HepG2 (cell line): ENCODE data around the gene CFAP69. TPM values are rescaled to one million over a fixed set of nuclear protein-coding genes. Genes with fewer than 3 reads are reported as not detected.

Experiments
- ATAC-seq: fragments of 200-7000 bp; cut with Tn5 transposase; 3 replicates; pipeline ENCODE4 v1.9.1; 2020; ENCODE audit warnings: mild to moderate bottlenecking, moderate library complexity
- BruUV-seq: library from RNA; stranded (reverse); fragments of 400-500 nt; replicated peaks from 2 replicates; lab custom pipeline; 2021; lab: Mats Ljungman, UMichigan
- CTCF ChIA-PET: fragments of 300-600 bp; formaldehyde crosslinking; extraction: SDS; loops from one replicate; lab custom pipeline; 2021; ENCODE audit warnings: low total read pairs, inconsistent platforms, low intra/inter-chr PET ratio; lab: Yijun Ruan, JAX
- POLR2A ChIA-PET: fragments of 350-600 bp; sonication (Branson Sonifier 250); formaldehyde crosslinking; loops from one replicate; lab custom pipeline; 2020; ENCODE audit warnings: antibody characterized with exemption, inconsistent platforms; lab: Yijun Ruan, JAX
- DNase-seq: peaks from one replicate; pipeline ENCODE4 v3.0.0-alpha.2; 2015; ENCODE audit warnings: low spot score
- FAIRE-seq: peaks from 3 replicates; lab custom pipeline; 2011; peaks lifted over from hg19 to GRCh38; lab: Jason Lieb, UNC
- H2AFZ ChIP-seq: one replicate; pipeline ENCODE4 v1.6.1; 2011; ENCODE audit warnings: low read length, inconsistent platforms
- H3K27ac ChIP-seq: fragments of 300-600 bp; 3 replicates; pipeline ENCODE4 v1.8.0; 2011; ENCODE audit warnings: mixed run types, mild to moderate bottlenecking, mixed read lengths, low read length, inconsistent platforms; ENCODE audit not compliant: insufficient read depth; ENCODE audit errors: extremely low read length
- H3K27me3 ChIP-seq, 2 experiments: fragments of 200-600 bp in 1 of 2; 2 replicates in 1 of 2; 3 replicates in 1 of 2; pipeline versions ENCODE4 v1.6.0 to v1.8.0; 2011; ENCODE audit warnings: low read length in 2 of 2, mild to moderate bottlenecking in 2 of 2, moderate library complexity in 2 of 2, inconsistent platforms in 1 of 2; ENCODE audit not compliant: insufficient read depth in 2 of 2, control insufficient read depth in 1 of 2
- H3K36me3 ChIP-seq, 2 experiments: fragments of 200-600 bp in 1 of 2; replicated peaks in 1 of 2; 2 replicates in 1 of 2; 3 replicates in 1 of 2; pipeline versions ENCODE4 v1.5.1 to v1.8.0; 2011; ENCODE audit warnings: low read length in 2 of 2, inconsistent platforms in 1 of 2; ENCODE audit not compliant: insufficient read depth in 2 of 2, control insufficient read depth in 1 of 2
- H3K4me1 ChIP-seq: 2 replicates; pipeline ENCODE4 v1.5.1; 2012; ENCODE audit warnings: low read length, inconsistent platforms; ENCODE audit not compliant: insufficient read depth
- H3K4me2 ChIP-seq: 2 replicates; pipeline ENCODE4 v1.6.0; 2011; ENCODE audit warnings: low read depth, low read length, inconsistent platforms
- H3K4me3 ChIP-seq, 3 experiments: fragments of 200-600 bp in 1 of 3; sonication (generic), shearing (Covaris generic) in 1 of 3; replicated peaks in 1 of 3; 2 replicates each; pipeline ENCODE4 v1.5.1; 2011 to 2016; ENCODE audit warnings: low read length in 3 of 3, inconsistent platforms in 2 of 3, low read depth in 2 of 3, mild to moderate bottlenecking in 2 of 3, control low read depth in 1 of 3, mixed read lengths in 1 of 3; ENCODE audit not compliant: insufficient read depth in 1 of 3
- H3K79me2 ChIP-seq: one replicate; pipeline ENCODE4 v1.6.1; 2011; ENCODE audit warnings: low read length, inconsistent platforms; ENCODE audit not compliant: insufficient read depth
- H3K9ac ChIP-seq: 2 replicates; pipeline ENCODE4 v1.6.0; 2011; ENCODE audit warnings: mild to moderate bottlenecking, low read depth, low read length, inconsistent platforms; ENCODE audit not compliant: insufficient read depth
- H3K9me3 ChIP-seq: 2 replicates; pipeline ENCODE4 v1.5.1; 2012; ENCODE audit warnings: mild to moderate bottlenecking, low read length
- H4K20me1 ChIP-seq: 2 replicates; pipeline ENCODE4 v1.6.0; 2011; ENCODE audit warnings: inconsistent platforms, mild to moderate bottlenecking, low read length, moderate library complexity; ENCODE audit not compliant: insufficient read depth
- MIER2 ChIP-seq: IDR thresholded peaks from 2 replicates; pipeline ENCODE4 v1.6.1; 2016; ENCODE audit warnings: missing biosample characterization, missing genetic modification reagents
- MIER3 ChIP-seq: IDR thresholded peaks from 2 replicates; pipeline ENCODE4 v1.6.1; 2016; ENCODE audit warnings: missing compliant biosample characterization, borderline replicate concordance
- MYC ChIP-seq: sonication (generic); formaldehyde crosslinking; IDR thresholded peaks from 2 replicates; pipeline ENCODE4 v1.9.0; 2021; ENCODE audit warnings: missing genetic modification reagents, borderline replicate concordance
- RFXANK ChIP-seq: IDR thresholded peaks from 2 replicates; pipeline ENCODE4 v1.6.1; 2016
- ZFP90 ChIP-seq: sonication (generic); formaldehyde crosslinking; IDR thresholded peaks from 2 replicates; pipeline ENCODE4 v1.8.0; 2022; ENCODE audit warnings: missing genetic modification reagents, mild to moderate bottlenecking, inconsistent platforms, borderline replicate concordance
- ZNF160 ChIP-seq: sonication (generic); formaldehyde crosslinking; IDR thresholded peaks from 2 replicates; pipeline ENCODE4 v1.8.0; 2022; ENCODE audit warnings: mild to moderate bottlenecking, inconsistent platforms, missing genetic modification reagents
- ZNF331 ChIP-seq: sonication (generic); formaldehyde crosslinking; IDR thresholded peaks from 2 replicates; pipeline ENCODE4 v1.4.0; 2020; ENCODE audit warnings: missing genetic modification reagents
- ZNF335 ChIP-seq: sonication (generic); formaldehyde crosslinking; IDR thresholded peaks from 2 replicates; pipeline ENCODE4 v1.4.0; 2020; ENCODE audit warnings: missing genetic modification reagents
- WGBS: methylation state at CpG from one replicate; pipeline ENCODE4 v1.1.6; 2017; ENCODE audit warnings: low lambda C conversion rate; 5-methylcytosine and 5-hydroxymethylcytosine counted together
- in situ Hi-C: cut with HindIII; loops from 2 replicates; pipeline ENCODE4 v1.10.0; 2017; ENCODE audit warnings: low pct_unique_long_range_greater_than_20kb; ENCODE audit not compliant: extremely low pct_ligation_motif_present
- intact Hi-C: fragments of 100-400 bp; cut with micrococcal nuclease; formaldehyde crosslinking; loops from one replicate; pipeline ENCODE4 v1.10.0; 2022; ENCODE audit not compliant: unreplicated experiment
- polyA plus RNA-seq, 8 experiments: library from polyadenylated mRNA; depleted of rRNA in 3 of 8; stranded (reverse) in 7 of 8; unstranded in 1 of 8; fragments of >200 nt; fragmentation: Illumina TruSeq in 4 of 8; extraction: Trizol in 4 of 8; gene quantifications; 2 replicates each; pipeline versions ENCODE4 v1.2.1 to v1.2.3, GENCODE V29; 2011 to 2016; ENCODE audit warnings: low read depth in 4 of 8, missing spikeins in 1 of 8, mixed read lengths in 1 of 8; ENCODE audit not compliant: insufficient read depth in 1 of 8
- total RNA-seq, 5 experiments: library from RNA; depleted of rRNA; stranded (reverse); fragments of >200 nt; fragmentation: Illumina TruSeq; extraction: Trizol; gene quantifications; 2 replicates each; pipeline ENCODE4 v1.2.3, GENCODE V29; 2016; ENCODE audit warnings: low read depth in 1 of 5
- TF ChIP-seq, protein P1 (sequence below): sonication (generic); formaldehyde crosslinking; conservative IDR thresholded peaks from 2 replicates; pipeline ENCODE4 v1.4.0; 2020; ENCODE audit warnings: mild to moderate bottlenecking, missing genetic modification reagents, moderate library complexity
- TF ChIP-seq, protein P2 (sequence below): sonication (generic); formaldehyde crosslinking; IDR thresholded peaks from 2 replicates; pipeline ENCODE4 v1.4.0; 2020; ENCODE audit warnings: missing genetic modification reagents, low read depth, mild to moderate bottlenecking, borderline replicate concordance
- TF ChIP-seq, protein P3 (sequence below): fragments of 450-650 bp; IDR thresholded peaks from 2 replicates; pipeline ENCODE4 v1.6.1; 2017; ENCODE audit warnings: mild to moderate bottlenecking
- TF ChIP-seq, protein P4 (sequence below): sonication (generic); formaldehyde crosslinking; IDR thresholded peaks from 2 replicates; pipeline ENCODE4 v1.4.0; 2020; ENCODE audit warnings: mild to moderate bottlenecking, missing genetic modification reagents, borderline replicate concordance

The CFAP69 gene
- total and polyA plus RNA-seq, 2 of the 13 experiments (the other 11 are each of a cell fraction or from before 2014, with no cell fraction given): 2.2 to 4.0 TPM

DNA sequence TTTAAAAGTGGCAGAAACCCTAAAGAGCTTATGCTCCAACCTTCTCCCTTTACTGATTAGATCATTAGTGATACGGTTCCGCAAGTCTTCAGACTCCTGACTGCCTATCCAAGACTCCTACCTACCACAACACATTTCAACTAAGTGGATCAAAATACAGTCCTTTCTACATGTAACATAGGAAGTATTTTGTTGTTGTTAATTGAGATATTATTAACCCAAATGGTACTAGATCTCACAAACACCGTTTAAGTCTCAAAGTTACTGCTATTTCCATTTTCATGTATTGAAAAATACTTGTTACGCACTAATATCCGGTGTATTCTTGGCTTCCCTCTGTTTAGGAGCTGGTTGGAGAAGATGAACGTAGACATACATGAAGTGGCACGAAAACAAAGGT, 75.0 kb downstream of the CFAP69 start (continued):
- TF ChIP-seq MIER3 (CRISPR knock-in tag): no peak
- no peak for TF ChIP-seq RFXANK
- TF ChIP-seq, protein P1, sequence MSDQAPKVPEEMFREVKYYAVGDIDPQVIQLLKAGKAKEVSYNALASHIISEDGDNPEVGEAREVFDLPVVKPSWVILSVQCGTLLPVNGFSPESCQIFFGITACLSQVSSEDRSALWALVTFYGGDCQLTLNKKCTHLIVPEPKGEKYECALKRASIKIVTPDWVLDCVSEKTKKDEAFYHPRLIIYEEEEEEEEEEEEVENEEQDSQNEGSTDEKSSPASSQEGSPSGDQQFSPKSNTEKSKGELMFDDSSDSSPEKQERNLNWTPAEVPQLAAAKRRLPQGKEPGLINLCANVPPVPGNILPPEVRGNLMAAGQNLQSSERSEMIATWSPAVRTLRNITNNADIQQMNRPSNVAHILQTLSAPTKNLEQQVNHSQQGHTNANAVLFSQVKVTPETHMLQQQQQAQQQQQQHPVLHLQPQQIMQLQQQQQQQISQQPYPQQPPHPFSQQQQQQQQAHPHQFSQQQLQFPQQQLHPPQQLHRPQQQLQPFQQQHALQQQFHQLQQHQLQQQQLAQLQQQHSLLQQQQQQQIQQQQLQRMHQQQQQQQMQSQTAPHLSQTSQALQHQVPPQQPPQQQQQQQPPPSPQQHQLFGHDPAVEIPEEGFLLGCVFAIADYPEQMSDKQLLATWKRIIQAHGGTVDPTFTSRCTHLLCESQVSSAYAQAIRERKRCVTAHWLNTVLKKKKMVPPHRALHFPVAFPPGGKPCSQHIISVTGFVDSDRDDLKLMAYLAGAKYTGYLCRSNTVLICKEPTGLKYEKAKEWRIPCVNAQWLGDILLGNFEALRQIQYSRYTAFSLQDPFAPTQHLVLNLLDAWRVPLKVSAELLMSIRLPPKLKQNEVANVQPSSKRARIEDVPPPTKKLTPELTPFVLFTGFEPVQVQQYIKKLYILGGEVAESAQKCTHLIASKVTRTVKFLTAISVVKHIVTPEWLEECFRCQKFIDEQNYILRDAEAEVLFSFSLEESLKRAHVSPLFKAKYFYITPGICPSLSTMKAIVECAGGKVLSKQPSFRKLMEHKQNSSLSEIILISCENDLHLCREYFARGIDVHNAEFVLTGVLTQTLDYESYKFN: no peak

DNA sequence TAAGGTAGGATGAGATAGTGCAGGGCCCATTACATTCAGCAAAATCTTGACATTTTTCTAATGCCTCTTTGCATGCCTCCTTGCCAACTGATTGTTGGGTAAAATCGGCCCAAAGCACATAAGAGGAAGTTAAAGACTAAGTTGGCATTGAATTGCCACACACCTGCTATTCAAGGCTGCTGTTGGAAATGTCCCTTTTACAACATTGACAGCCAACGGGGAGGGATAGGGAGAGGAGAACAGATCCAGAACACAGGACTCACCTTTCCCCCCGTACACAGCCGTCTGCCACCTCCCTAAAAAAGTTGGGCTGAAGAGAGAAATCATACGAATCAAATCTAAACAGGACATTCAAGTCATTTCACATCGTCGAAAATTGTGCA, 75.4 kb downstream of the CFAP69 start:
- Histone ChIP-seq H4K20me1 (no peaks in the 10 kb centered on the region), H3K27me3 (peaks cover 0 to 32% of the 10 kb centered on the region in 2 experiments; a peak in 3 of 5 replicates), H3K27ac (no peak overlapping the region), H3K4me3 (peak overlapping the region in 2 of 3 experiments; percentile 50 to 65; a peak in 1 of 6 replicates), H2AFZ (no peak overlapping the region), H3K79me2 (no peaks in the 10 kb centered on the region), H3K36me3 (no peaks in the 10 kb centered on the region), H3K4me1 (no peaks in the 10 kb centered on the region), H3K9me3 (no peaks in the 10 kb centered on the region), H3K9ac (no peak overlapping the region), H3K4me2 (peak overlapping the region; percentile 73)
- in situ Hi-C loops: no loop called here
- TF ChIP-seq ZNF335 (CRISPR knock-in tag) (no peak), ZNF331 (CRISPR knock-in tag) (no peak), ZNF160 (CRISPR knock-in tag) (no peak), MIER2 (no peak), ZFP90 (CRISPR knock-in tag) (no peak), MYC (CRISPR knock-in tag) (no peak)
- TF ChIP-seq, protein P2, sequence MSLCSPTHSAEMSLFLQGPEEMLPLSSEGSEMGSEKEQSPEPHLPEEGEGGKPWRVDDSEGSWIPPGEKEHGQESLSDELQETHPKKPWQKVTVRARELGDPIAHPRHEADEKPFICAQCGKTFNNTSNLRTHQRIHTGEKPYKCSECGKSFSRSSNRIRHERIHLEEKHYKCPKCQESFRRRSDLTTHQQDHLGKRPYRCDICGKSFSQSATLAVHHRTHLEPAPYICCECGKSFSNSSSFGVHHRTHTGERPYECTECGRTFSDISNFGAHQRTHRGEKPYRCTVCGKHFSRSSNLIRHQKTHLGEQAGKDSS (CRISPR knock-in tag): no peak
- TF ChIP-seq, protein P3, sequence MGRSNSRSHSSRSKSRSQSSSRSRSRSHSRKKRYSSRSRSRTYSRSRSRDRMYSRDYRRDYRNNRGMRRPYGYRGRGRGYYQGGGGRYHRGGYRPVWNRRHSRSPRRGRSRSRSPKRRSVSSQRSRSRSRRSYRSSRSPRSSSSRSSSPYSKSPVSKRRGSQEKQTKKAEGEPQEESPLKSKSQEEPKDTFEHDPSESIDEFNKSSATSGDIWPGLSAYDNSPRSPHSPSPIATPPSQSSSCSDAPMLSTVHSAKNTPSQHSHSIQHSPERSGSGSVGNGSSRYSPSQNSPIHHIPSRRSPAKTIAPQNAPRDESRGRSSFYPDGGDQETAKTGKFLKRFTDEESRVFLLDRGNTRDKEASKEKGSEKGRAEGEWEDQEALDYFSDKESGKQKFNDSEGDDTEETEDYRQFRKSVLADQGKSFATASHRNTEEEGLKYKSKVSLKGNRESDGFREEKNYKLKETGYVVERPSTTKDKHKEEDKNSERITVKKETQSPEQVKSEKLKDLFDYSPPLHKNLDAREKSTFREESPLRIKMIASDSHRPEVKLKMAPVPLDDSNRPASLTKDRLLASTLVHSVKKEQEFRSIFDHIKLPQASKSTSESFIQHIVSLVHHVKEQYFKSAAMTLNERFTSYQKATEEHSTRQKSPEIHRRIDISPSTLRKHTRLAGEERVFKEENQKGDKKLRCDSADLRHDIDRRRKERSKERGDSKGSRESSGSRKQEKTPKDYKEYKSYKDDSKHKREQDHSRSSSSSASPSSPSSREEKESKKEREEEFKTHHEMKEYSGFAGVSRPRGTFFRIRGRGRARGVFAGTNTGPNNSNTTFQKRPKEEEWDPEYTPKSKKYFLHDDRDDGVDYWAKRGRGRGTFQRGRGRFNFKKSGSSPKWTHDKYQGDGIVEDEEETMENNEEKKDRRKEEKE: no peak
- TF ChIP-seq, protein P4, sequence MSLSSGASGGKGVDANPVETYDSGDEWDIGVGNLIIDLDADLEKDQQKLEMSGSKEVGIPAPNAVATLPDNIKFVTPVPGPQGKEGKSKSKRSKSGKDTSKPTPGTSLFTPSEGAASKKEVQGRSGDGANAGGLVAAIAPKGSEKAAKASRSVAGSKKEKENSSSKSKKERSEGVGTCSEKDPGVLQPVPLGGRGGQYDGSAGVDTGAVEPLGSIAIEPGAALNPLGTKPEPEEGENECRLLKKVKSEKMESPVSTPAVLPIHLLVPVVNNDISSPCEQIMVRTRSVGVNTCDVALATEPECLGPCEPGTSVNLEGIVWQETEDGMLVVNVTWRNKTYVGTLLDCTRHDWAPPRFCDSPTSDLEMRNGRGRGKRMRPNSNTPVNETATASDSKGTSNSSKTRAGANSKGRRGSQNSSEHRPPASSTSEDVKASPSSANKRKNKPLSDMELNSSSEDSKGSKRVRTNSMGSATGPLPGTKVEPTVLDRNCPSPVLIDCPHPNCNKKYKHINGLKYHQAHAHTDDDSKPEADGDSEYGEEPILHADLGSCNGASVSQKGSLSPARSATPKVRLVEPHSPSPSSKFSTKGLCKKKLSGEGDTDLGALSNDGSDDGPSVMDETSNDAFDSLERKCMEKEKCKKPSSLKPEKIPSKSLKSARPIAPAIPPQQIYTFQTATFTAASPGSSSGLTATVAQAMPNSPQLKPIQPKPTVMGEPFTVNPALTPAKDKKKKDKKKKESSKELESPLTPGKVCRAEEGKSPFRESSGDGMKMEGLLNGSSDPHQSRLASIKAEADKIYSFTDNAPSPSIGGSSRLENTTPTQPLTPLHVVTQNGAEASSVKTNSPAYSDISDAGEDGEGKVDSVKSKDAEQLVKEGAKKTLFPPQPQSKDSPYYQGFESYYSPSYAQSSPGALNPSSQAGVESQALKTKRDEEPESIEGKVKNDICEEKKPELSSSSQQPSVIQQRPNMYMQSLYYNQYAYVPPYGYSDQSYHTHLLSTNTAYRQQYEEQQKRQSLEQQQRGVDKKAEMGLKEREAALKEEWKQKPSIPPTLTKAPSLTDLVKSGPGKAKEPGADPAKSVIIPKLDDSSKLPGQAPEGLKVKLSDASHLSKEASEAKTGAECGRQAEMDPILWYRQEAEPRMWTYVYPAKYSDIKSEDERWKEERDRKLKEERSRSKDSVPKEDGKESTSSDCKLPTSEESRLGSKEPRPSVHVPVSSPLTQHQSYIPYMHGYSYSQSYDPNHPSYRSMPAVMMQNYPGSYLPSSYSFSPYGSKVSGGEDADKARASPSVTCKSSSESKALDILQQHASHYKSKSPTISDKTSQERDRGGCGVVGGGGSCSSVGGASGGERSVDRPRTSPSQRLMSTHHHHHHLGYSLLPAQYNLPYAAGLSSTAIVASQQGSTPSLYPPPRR (CRISPR knock-in tag): no peak
- BruUV-seq: no TSS peak
- ChIA-PET POLR2A (no interaction called here), CTCF (no interaction called here)
- DNase-seq (no peak), ATAC-seq (peak; percentile 34), FAIRE-seq (no peak)
- intact Hi-C loops: no loop called here
- 13% methylated on average over 6 of the region's 7 CpGs for WGBS
